ENCODE results near the gene CPE.

DNA sequence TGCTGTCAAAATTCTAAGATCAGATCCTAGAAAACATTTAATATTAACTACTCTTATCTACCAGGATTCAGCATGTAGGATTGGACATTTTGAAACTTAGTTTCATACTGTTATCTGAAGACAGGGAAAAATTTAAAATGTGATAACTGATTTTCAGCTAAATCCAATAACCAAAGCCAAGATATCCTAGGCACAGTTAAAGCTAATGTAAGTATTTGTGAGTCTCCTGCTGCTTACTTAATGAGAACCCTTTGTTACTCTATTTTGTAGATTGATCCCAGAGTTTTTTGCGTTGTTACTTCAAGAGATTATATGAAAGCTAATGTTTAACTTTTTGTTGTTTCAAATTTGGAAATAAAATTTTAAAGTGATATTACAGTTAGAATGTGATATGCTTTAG lies 2.0 kb downstream of the CPE start:
- TF ChIP-seq, protein P1, sequence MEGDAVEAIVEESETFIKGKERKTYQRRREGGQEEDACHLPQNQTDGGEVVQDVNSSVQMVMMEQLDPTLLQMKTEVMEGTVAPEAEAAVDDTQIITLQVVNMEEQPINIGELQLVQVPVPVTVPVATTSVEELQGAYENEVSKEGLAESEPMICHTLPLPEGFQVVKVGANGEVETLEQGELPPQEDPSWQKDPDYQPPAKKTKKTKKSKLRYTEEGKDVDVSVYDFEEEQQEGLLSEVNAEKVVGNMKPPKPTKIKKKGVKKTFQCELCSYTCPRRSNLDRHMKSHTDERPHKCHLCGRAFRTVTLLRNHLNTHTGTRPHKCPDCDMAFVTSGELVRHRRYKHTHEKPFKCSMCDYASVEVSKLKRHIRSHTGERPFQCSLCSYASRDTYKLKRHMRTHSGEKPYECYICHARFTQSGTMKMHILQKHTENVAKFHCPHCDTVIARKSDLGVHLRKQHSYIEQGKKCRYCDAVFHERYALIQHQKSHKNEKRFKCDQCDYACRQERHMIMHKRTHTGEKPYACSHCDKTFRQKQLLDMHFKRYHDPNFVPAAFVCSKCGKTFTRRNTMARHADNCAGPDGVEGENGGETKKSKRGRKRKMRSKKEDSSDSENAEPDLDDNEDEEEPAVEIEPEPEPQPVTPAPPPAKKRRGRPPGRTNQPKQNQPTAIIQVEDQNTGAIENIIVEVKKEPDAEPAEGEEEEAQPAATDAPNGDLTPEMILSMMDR (IDR thresholded peaks at IDR 0.05; ENCODE audit: low read depth, low read length): no peak
- TF ChIP-seq EZH2phosphoT487 (IDR thresholded peaks at IDR 0.05; ENCODE audit: low read depth): no peak
